A204.1 (cell line): Measurements from ENCODE around the gene ANKRD2.
"Not testable (repeated sequence)": the region's sequence is repeated elsewhere in the genome, so short reads cannot be mapped to it uniquely, and the experiment has no call there.

Experiments
- FAIRE-seq: peaks from 2 replicates; lab custom pipeline; 2012; peaks lifted over from hg19 to GRCh38; lab: Jason Lieb, UNC

Gene ANKRD2, protein sequence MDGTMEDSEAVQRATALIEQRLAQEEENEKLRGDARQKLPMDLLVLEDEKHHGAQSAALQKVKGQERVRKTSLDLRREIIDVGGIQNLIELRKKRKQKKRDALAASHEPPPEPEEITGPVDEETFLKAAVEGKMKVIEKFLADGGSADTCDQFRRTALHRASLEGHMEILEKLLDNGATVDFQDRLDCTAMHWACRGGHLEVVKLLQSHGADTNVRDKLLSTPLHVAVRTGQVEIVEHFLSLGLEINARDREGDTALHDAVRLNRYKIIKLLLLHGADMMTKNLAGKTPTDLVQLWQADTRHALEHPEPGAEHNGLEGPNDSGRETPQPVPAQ

DNA sequence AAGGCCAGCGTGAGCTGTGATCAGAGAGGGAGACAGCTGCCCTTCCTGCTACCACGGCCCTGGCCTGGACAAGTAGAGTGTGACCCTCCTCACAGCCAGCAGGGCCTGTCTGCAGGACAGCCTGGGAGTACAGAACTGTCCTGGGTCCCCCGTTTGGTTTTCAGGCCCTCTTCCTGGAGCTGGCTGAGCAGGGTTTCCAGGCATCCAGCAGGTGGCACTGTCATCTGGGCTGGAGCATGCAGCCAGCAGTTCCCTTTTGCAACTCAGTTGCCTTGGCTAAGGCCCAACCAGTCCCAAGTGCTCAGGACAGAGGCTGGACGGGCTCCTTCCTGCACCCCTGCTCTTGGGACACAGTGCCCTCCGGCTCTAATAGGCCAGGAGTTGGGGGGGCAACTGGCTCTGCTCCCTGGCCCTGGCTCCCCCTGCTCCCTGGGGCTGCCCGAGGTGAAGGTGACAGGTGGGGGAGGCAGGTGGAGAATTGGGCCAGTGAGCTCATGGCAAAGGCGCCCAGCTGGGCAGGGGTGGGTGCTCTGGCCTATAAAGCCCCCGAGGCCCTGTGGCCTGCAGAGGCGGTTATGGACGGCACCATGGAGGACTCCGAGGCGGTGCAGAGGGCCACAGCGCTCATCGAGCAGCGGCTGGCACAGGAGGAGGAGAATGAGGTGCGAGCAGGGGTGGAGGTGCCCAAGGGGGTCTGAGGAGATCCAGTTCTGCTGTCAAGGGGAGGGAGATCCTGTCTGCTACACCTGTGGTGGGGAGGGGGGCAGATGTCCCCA is at the start of gene ANKRD2:
Gene ANKRD2, plus strand, starts transcription at position 566 of the 776 bp plus-strand sequence. Its CDS starts 10 bp downstream, at position 576.
- FAIRE-seq, result peak; percentile 29

DNA sequence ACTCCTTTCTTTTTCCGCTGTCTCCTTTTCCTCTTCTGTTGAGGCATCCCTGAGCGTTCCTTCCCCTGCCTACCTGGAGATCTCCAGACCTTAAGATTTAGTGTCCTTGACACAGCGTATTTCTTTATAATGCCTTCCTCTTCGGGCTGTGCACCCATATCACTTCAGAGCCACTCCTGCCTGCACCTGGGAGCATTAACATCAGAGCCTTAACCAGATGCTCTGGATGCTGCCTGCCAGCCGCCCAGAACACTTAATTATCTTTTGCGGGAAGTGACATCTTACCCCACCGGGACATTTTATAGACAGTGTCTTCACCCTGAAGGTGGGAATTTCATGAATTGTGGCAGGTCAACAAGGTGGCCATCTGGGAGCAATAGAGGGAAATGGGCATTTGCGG is 49.6 kb upstream of the ANKRD2 start:
- no peak for FAIRE-seq

DNA sequence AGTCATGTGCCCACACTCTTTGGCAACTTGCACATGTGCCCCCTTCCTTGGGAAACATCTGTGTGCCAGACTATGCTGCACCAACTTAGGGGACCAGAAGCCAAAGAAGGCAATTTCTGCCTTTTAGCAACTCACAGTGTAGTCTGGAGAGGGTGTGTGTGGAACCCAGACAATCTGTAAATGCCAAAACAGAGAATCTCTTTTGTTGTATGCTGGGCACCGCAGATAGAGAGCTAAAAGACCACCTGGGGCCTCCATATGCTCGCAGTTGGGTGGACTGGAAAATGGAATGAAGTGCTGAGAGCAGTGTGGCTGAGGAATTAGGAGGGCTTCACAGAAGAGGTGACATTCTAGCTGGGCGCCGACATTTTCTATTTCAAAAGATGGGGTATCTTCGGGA is 47.5 kb upstream of the ANKRD2 start:
- no peak for FAIRE-seq

DNA sequence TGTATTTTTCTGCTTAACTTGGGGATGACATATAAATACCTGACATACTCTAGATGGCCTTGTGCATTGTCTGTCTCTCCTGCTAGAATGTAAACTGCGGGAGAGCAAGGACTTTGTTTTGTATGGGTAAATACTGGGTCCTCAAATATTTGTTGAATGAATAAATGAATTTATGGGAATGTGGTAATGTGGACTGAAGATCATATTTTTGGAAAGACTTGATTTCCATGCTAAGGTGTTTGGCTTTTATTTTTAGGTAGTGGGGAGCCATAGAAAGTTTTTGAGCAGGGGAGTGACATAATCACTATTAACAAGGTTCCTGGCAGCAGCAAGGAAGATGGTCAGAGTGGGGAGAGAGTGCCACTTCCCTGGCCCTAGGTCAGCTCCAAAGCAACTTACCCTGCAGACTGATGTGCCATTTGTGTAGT is 46.9 kb upstream of the ANKRD2 start:
- FAIRE-seq, result no peak

DNA sequence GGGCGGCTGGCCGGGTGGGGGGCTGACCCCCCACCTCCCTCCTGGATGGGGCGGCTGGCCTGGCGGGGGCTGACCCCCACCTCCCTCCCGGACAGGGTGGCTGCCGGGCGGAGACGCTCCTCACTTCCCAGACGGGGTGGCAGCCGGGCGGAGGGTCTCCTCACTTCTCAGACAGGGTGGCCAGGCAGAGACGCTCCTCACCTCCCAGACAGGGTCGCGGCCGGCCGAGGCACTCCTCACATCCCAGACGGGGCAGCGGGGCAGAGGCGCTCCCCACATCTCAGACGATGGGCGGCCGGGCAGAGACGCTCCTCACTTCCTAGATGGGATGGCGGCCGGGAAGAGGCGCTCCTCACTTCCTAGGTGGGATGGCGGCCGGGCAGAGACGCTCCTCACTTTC is 43.7 kb upstream of the ANKRD2 start:
- FAIRE-seq, result not testable (repeated sequence)

DNA sequence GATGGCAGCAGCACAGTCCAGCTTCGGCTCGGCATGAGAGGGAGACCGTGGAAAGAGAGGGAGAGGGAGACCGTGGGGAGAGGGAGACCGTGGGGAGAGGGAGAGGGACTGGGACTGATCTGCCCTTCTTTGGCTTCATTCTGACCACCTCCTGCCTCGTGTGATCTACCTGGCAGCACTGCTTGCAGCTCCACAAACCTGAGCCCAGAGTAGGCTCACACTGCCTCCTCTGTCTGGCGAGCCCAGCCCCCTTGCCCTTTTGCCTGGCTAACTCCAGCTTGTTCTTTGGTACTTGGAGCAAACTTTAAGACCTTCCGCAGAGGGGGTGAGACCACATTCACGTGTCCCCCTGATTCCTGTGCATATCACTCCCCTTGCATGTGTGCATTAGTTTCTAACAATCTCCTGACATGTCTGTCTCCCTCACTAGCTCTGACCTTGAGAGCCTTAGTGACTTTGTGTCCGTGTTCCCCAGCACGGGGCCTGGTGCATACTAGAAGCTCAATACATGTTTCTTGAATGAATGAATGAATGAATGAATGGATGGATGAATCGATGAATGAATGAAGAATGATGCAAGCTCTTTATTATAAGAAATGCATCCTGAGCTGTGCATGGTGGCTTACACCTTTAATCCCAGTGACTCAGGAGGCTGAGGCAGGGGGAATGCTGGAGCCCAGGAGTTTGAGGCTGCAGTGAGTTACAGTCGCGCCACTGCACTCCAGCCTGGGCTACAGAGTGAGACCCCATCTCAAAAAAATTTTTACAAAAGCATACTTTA is 42.7 kb upstream of the ANKRD2 start:
- no peak for FAIRE-seq

DNA sequence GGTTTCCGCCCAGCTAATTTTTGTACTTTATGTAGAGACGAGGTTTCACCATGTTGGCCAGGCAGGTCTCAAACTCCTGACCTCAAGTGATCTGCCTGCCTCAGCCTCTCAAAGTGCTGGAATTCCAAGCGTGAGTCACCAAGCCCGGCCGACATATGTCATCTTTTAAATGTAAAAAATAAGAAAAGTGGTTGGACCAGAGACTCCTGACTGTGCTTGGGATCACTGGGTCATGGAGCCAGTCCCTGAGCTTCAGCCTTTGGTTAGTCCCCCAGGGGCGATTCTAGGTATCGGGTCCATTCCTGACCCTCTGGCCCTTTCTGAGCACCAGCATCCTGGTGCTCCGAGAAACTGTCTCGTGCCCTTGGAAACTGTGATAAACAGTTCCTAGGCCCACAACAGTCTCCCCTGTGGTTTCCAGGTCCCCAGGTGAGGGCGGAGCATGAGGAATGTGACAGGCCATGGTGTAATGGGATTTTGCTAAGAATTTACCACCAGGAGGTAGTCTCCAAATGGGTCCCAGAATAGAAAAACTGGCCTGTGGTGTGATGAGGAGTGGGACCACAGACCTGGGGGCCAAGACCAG is 41.1 kb upstream of the ANKRD2 start:
- no peak for FAIRE-seq

DNA sequence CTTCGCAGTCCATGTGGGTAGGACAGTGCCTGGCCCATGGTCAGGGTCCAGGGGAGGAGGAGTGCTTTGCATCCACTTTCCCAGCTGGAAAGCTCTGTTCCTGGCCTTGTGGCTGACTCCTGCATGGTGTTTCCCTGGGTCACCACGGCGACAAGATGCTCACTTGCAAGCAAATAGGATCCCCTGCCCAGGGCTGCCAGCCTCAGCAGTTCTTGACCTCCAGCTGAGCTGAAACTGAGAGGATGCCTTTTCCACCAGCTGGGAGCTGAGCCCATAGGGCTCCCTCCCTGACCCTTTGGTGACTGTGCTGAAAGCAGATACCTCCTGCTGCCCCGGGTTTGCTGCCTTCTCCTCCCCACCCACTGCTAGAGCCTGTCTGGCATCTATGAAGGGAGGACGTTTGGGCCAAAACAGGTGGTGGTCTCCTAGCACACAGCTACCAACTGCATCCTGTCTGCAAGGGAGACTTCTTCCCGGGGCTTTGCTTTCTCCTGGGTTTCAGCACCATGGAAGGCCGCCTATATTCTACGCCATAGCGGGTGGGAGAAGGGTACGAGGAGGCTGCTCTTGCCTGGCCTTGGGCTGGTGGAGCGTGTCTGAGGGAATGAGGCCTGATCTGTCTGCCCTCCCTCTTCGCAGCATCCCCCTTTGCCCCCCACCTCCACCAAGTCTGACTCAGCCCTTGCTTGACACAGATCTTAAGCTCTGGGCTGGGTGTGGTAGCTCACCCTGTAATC is 39.5 kb upstream of the ANKRD2 start:
- FAIRE-seq, result no peak

DNA sequence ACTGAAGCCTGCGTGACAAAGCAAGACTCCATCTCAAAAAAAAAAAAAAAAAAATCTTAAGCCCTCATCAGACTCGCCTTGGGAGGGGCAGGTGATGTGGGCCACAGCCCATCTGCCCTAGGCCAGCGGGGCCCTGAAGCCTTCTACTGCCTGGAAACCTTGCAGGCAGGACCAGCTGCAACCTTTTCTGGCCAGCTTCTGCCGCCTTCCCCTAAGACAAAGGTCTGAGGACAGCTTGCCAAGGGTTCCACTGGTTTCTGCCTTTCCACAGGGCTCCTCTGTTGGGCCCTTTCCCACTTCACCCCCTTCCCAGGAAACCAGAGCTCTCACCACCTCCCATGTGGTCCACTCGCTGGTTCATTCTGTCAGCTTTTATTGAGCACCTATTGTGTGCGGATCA is 38.7 kb upstream of the ANKRD2 start:
- no peak for FAIRE-seq

DNA sequence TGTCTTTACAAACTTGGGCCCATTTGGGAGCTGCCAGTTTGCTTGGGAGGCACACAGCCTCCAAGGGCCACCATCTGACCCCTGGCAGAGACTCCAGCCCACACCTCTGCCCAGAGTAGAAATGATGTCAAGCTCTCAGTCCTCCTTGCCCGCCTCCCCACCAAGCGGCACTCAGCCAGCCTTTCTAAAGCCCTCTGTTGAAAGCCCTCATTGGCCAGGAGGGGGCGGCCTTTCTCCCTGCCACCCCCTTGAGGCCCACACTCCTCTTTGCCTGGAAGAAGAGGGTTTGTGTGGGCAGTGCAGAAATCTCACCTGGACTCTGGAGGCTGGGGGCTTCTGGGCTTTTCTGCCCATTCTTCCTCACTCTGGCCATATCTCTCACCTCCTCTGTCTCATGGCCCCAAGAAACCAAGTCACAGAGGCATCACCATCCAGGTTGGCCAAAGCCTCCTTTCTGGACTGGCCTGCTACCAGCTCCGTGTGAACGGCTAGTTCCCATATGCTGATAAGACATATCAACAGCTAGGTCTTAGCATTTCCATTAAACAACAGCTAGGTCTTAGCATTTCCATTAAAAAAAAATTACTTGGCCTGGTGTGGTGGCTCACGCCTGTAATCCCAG is 37.7 kb upstream of the ANKRD2 start:
- FAIRE-seq, result no peak

DNA sequence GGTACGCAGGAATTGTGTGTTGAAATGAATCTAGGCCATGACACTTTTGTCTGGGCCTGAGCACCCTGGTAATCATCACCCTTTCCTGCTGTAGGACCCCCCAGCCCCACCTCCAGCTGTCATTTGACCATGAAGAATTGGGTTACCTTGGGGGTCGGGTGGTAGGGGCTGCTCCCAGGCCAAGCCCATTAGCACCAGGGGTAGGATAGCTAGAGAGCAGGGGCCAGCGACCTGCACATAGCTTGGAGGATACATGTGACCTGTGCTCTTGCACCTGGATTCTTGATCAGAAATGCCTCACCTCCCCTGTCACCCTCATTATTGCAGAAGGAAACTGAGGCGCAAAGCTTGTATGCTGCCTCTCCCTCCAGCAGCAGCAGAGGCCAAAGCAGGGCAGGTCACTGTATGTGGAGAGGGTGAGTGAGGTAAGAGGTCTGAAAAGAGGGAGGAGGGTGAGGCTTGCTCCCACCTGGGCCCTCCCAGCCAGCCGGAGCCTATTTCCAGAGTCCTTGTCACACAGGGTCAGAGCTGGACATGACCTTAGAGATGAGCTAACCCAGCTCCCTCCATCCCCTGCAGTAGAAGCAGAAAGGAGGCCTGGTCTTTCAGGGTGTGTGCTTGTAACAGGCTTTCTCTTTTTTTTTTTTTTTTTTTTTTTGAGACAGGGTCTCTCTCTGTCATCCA is 35.3 kb upstream of the ANKRD2 start:
- no peak for FAIRE-seq

DNA sequence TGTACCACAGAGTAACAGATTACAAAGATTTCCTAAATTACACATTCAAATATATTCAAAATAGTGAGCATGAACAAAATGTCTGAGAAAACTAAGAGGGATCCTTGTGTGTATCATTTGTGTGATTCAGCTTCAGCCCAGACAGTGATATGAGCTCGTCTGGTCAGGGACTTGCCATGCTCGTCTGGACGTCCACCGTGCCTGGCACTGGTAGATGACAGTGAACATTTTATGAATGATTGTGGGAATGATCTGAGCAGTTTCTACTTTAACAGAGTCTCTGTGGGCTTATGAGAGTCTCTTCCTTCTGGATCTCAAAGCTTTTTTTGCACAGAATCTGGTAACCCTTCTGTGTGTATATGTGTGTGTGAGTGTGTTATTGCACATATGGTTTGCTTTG is 34.2 kb upstream of the ANKRD2 start:
- no peak for FAIRE-seq

DNA sequence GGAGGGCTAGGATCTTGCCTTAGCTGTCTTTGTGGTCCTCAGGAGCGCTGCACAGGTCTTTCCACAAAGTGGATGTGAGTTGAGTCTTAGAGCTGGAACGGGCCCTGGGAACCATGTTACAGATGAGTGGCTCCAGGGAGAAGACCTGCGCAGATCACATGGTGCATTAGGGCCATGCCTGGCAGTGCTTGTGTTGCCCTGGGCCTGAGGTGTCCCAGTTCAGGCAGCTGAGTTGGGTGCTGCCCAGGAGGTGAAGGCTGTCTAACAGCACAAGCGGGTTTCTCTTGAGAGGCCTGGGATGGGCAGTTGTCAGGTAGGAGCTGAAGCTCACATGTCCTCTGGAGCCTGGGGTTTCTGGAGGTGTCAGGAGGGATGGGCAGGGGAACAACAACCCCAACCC is 33.7 kb upstream of the ANKRD2 start:
- FAIRE-seq, result no peak

DNA sequence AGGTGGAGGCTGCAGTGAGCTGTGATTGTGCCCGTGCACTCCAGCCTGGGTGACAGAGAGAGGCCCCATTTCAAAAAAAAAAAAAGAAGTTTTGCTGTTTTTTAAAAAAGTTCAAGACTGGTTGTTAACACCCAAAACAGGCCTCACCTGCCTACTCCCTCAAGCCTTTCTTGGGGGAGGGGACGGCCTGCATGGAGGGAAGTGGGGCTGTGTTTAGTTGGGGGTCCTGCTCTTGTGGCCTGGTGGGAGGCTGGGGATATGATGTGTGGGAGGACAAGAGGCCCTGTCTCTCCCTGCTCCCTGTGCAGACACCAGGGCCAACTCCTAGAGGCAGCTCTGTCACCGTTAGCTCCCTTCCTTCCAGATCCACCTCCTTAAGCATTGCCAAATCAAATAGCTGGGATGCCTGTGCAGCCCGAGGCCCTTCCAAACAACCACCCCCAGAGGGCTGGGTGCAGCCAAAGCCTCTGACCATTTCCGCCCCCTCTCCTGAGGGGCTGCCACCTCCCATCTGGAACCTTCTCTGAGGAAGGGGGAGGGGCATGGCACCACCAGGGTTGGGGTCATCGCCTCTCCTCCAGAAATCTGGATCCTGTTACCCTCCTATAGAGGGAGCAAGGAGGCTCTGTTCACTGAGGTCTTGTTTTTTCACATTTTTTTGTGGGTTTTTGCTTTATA is 32.9 kb upstream of the ANKRD2 start:
- peak; percentile 98 for FAIRE-seq

DNA sequence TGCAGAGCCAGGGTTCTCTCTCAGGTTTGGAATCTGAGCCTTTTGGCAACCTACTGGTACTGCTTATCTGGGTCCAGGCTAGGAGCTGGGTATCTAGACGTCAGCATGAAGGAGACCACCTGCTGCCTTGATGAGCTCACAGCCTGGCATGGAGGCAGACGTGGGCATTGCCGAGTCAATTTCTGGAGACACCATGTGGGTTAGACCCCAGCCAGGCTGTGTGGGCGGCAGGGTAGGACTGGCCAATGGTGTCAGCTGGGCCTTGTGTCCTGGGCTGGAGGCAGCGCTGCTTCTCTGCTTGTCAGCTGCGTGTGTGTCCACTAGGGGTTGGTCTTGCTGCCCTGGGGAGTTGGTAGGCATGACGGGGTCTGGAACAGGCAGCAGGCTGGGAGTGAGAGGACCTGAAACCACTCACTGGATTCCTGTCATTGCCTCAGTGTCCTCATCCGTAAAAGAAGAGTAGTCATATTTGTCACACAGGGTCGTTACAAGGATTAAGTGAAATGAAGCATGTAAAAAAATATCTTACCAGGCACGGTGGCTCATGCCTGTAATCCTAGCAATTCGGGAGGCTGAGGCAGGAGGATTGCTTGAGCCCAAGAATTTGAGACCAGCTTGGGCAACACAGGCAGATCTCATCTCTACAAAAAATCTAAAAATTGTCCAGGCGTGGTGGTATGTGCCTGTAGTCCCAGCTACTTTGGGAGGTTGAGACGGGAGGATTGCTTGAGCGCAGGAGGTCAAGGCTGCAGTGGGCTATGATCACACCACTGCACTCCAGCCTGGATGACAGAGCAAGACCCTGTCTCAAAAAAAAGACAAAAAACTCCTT is 31.7 kb upstream of the ANKRD2 start:
- FAIRE-seq, result peak; percentile 60

DNA sequence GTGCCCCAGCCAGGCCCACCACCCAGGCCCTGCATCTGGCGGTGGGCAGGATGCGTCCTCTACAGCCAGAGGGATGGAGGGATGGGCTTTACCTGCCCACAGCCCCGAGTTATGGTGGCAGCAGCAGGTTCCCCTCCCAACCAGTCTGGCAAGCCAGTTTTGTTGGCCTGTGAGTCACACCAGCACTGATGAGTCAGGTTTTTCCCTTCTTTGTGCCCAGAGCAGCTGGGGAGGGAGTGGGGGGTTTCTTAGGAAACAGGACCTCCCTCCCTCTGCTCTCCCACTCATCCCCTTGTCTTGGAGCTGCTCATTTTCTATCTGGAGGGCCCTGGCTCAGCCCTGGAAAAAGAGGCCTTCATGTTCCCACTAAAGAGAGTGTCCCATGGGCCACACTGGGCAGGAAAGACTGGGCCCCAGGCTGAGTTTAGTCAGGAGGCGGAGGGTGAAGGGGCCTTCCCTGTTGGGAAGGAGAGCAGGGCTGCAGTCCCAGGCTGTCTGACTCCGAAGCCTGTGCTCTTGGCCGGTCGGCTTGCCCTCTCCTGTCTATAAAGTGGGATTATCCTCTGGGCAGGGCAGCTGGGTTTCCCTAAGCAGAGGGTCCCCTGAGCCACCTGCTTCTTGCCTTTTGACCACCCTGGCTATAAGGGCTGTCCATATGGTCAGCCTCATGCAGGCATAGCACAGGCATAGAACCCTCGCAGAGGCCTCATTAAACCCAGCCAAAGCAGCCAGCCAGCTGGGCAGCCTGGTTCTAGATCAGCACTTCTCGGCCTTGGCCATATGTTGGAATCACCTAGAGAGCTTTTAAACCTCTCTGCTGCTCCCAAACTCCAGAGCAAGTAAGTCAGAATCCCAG is 30.2 kb upstream of the ANKRD2 start:
- FAIRE-seq, result no peak

DNA sequence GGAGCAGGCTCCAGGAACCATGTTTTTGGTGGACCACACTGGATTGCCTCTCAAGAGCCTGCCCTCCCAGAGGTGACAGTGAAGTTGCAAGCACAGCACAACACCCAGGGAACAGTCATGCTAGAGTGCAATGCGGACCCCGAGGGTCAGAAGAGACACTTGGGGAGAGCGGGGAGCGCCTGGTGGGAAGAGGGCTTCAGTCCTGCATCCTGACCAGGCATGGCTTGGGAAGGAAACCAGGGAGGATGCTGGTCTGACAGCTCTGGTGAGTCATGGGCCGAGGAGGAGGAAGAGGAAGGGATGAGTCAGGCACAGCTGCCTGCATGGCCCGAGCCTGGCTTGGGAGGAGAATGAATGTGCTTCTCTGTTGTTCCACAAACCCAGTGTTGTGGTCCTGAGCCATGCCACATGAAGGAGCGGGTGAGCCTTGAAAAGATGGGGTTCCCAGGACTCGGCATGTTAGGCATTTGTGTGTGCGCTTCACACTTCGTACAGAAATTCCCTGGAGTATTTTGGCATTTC is 29.5 kb upstream of the ANKRD2 start:
- FAIRE-seq, result peak; percentile 35
